OCI-LY1 (cell line): ENCODE data around the gene COLGALT1.
"Not testable (repeated sequence)": the region's sequence is repeated elsewhere in the genome, so short reads cannot be mapped to it uniquely, and the experiment has no call there.

ENCODE experiments used
- H2AFZ ChIP-seq: fragments of 200-600 bp; sonication (generic), shearing (Covaris generic); 2 replicates; pipeline ENCODE4 v1.6.0; 2014; ENCODE audit warnings: antibody characterized with exemption, mild to moderate bottlenecking, low read length
- H3F3A ChIP-seq: fragments of 200-600 bp; sonication (generic), shearing (Covaris generic); 2 replicates; pipeline ENCODE4 v1.6.0; 2014; ENCODE audit warnings: mild to moderate bottlenecking, antibody characterized with exemption, low read length, moderate library complexity; ENCODE audit not compliant: insufficient read depth
- H3K27ac ChIP-seq: fragments of 200-600 bp; sonication (generic); 2 replicates; pipeline ENCODE4 v1.5.1; 2014; ENCODE audit warnings: low read length, mixed run types, mild to moderate bottlenecking, low read depth; ENCODE audit not compliant: poor library complexity, severe bottlenecking
- H3K27me3 ChIP-seq: fragments of 200-600 bp; sonication (generic); 2 replicates; pipeline ENCODE4 v1.6.0; 2014; ENCODE audit warnings: antibody characterized with exemption, mild to moderate bottlenecking, low read length, moderate library complexity; ENCODE audit not compliant: insufficient read depth
- H3K36me3 ChIP-seq: fragments of 200-600 bp; sonication (generic); 2 replicates; pipeline ENCODE4 v1.6.1; 2014; ENCODE audit warnings: mild to moderate bottlenecking, antibody characterized with exemption, low read length, moderate library complexity, mixed read lengths; ENCODE audit not compliant: insufficient read depth
- H3K4me1 ChIP-seq: fragments of 200-600 bp; sonication (generic); 2 replicates; pipeline ENCODE4 v1.5.1; 2014; ENCODE audit warnings: mild to moderate bottlenecking, low read length, moderate library complexity; ENCODE audit not compliant: insufficient read depth, severe bottlenecking
- H3K4me2 ChIP-seq: fragments of 200-600 bp; sonication (generic), shearing (Covaris generic); 2 replicates; pipeline ENCODE4 v1.6.1; 2014; ENCODE audit warnings: low read length
- H3K4me3 ChIP-seq: fragments of 200-600 bp; sonication (generic); 2 replicates; pipeline ENCODE4 v1.5.1; 2014; ENCODE audit warnings: low read length, low read depth, mild to moderate bottlenecking, mixed read lengths; ENCODE audit not compliant: poor library complexity, severe bottlenecking
- H3K79me2 ChIP-seq: fragments of 200-600 bp; shearing (Covaris generic); 2 replicates; pipeline ENCODE4 v1.6.1; 2016; ENCODE audit warnings: mixed run types, low read length, mixed read lengths; ENCODE audit not compliant: insufficient read depth
- H3K9ac ChIP-seq: fragments of 200-600 bp; sonication (generic), shearing (Covaris generic); 2 replicates; pipeline ENCODE4 v1.6.1; 2014; ENCODE audit warnings: mild to moderate bottlenecking, low read length, mixed read lengths
- H3K9me2 ChIP-seq: fragments of 200-600 bp; sonication (generic), shearing (Covaris generic); 2 replicates; pipeline ENCODE4 v1.6.1; 2014; ENCODE audit warnings: low read depth, mild to moderate bottlenecking, low read length, mixed read lengths
- H3K9me3 ChIP-seq: fragments of 200-600 bp; shearing (Covaris generic); 2 replicates; pipeline ENCODE4 v1.6.1; 2014; ENCODE audit warnings: low read length, mixed read lengths
- H4K20me1 ChIP-seq: fragments of 200-600 bp; sonication (generic), shearing (Covaris generic); 2 replicates; pipeline ENCODE4 v1.6.0; 2016; ENCODE audit warnings: mild to moderate bottlenecking, low read length; ENCODE audit not compliant: insufficient read depth
- EZH2 ChIP-seq: fragments of 200-600 bp; sonication (generic), shearing (Covaris generic); IDR thresholded peaks from 2 replicates; pipeline ENCODE4 v1.8.0; 2017; ENCODE audit warnings: borderline replicate concordance, mixed run types, mild to moderate bottlenecking, antibody characterized with exemption, low read length, moderate library complexity, mixed read lengths
- TF ChIP-seq, protein P1 (sequence below): fragments of 200-600 bp; sonication (generic), shearing (Covaris generic); IDR thresholded peaks from 2 replicates; pipeline ENCODE4 v1.5.1; 2017; ENCODE audit warnings: mild to moderate bottlenecking, antibody characterized with exemption, low read length, moderate library complexity, mixed read lengths

COLGALT1 gene

DNA sequence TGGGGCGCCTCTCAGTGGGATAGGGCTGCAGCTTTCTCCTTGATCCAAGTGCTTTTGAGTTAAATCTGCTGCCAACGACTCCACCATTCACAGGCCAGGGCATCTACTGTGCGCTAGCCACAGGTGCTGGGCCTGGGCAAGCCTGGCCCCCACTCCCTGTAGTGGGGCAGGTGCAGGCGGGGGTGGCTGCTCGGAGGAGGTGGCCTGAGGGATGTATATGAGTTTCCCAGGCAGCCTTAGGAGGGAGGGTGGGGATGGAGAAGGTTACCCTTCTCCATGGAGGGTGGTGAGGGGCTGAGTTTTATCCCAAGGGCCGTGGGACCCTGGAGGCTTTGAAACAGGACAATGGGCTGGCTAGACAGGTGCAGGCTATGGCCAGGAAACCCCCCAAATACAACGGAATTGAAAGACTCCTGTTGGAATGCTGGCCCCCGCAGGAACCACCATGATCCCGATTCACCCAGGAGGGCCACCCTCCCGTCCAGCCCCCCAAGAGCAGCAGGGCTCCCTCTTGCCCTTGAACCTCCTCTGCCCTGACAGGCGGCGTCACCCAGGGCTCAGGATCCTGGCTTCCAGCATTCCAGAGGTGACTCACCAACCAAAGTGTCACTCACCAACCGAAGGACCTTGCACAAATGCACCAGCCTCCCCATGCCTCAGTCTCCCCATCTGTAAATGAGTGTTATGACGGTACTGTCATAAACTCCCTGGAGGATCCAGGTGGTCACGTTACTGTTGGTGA, 39.9 kb upstream of the COLGALT1 start:
- H4K20me1 ChIP-seq = no peaks in the 10 kb centered on the region
- no peak overlapping the region for H2AFZ ChIP-seq
- peaks cover 15% of the 10 kb centered on the region for H3K4me1 ChIP-seq
- no peaks in the 10 kb centered on the region for H3K27me3 ChIP-seq
- no peak overlapping the region for H3K4me2 ChIP-seq
- no peak overlapping the region for H3K27ac ChIP-seq
- peaks cover 9% of the 10 kb centered on the region for H3K9me3 ChIP-seq
- TF ChIP-seq, protein P1, sequence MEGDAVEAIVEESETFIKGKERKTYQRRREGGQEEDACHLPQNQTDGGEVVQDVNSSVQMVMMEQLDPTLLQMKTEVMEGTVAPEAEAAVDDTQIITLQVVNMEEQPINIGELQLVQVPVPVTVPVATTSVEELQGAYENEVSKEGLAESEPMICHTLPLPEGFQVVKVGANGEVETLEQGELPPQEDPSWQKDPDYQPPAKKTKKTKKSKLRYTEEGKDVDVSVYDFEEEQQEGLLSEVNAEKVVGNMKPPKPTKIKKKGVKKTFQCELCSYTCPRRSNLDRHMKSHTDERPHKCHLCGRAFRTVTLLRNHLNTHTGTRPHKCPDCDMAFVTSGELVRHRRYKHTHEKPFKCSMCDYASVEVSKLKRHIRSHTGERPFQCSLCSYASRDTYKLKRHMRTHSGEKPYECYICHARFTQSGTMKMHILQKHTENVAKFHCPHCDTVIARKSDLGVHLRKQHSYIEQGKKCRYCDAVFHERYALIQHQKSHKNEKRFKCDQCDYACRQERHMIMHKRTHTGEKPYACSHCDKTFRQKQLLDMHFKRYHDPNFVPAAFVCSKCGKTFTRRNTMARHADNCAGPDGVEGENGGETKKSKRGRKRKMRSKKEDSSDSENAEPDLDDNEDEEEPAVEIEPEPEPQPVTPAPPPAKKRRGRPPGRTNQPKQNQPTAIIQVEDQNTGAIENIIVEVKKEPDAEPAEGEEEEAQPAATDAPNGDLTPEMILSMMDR = no peak
- no peak for TF ChIP-seq EZH2
- H3K4me3 ChIP-seq = no peak overlapping the region
- H3K79me2 ChIP-seq = no peaks in the 10 kb centered on the region
- no peaks in the 10 kb centered on the region for H3F3A ChIP-seq
- H3K36me3 ChIP-seq = peaks cover 33% of the 10 kb centered on the region
- no peak overlapping the region for H3K9ac ChIP-seq
- no peaks in the 10 kb centered on the region for H3K9me2 ChIP-seq

DNA sequence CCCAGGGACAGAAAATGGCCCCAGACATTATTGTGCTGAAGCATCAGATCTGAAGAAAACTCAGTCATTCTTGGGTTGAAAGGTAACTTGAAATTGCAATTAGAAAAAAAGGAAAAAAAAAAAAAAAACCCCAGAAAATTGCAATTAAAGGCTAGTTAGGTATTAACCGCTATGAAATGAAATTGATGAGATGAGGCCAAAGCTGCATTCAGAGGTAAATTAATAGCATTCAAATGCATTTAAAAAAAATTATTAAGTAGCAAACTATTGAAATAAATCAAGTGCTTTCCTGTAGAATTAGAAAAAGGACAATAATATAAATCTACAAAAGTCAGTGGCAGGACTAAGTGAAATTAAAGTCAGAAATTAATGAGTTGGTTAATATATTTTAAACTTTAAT, 37.6 kb upstream of the COLGALT1 start:
- peaks cover 33% of the 10 kb centered on the region for H3K36me3 ChIP-seq
- no peaks in the 10 kb centered on the region for H3K27me3 ChIP-seq
- no peaks in the 10 kb centered on the region for H4K20me1 ChIP-seq
- peaks cover 4% of the 10 kb centered on the region for H3K4me1 ChIP-seq
- H3K4me3 ChIP-seq = no peak overlapping the region
- H3K9ac ChIP-seq = no peak overlapping the region
- H3K9me3 ChIP-seq = peaks cover 9% of the 10 kb centered on the region
- no peak overlapping the region for H2AFZ ChIP-seq
- no peak overlapping the region for H3K4me2 ChIP-seq
- no peak overlapping the region for H3K27ac ChIP-seq
- H3K79me2 ChIP-seq = no peaks in the 10 kb centered on the region
- no peaks in the 10 kb centered on the region for H3F3A ChIP-seq
- TF ChIP-seq EZH2 = no peak
- TF ChIP-seq, protein P1 = no peak
- H3K9me2 ChIP-seq = no peaks in the 10 kb centered on the region

DNA sequence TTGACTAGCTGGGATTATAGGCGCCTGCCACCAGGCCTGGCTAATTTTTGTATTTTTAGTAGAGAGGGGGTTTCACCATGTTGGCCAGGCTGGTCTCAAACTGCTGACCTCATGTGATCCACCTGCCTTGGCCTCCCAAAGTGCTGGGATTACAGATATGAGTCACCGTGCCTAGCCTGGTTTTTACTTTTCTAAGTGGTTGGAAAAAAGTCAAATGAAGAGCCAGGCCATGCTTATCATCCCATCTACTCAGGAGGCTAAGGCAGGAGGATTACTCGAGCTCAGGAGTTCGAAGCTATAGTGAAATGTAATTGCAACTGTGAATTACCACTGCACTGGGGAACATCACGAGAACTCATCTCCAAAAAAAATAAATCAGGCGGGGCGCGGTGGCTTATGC, 36.8 kb upstream of the COLGALT1 start:
- H3K9ac ChIP-seq, H3K9me2 ChIP-seq, H4K20me1 ChIP-seq, H3K4me2 ChIP-seq, H3F3A ChIP-seq, H3K27ac ChIP-seq, H3K79me2 ChIP-seq, H3K4me3 ChIP-seq, H2AFZ ChIP-seq, H3K9me3 ChIP-seq, H3K27me3 ChIP-seq: not testable (repeated sequence)
- Histone ChIP-seq H3K4me1 (peaks cover 11% of the 10 kb centered on the region), H3K36me3 (peaks cover 33% of the 10 kb centered on the region)

DNA sequence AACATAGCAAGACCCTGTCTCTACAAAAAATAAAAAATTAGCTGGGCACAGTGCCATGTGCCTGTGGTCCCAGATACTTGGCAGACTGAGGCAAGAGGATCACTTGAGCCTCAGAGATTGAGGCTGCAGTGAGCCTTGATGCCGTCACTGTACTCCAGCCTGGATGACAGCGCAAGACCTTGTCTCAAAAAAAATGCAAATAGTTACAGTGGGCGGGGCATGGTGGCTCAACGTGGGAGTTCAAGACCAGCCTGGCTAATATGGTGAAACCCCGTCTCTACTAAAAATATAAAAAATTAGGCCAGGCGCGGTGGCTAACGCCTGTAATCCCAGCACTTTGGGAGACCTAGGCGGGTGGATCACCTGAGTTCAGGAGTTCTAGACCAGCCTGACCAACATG, 35.5 kb upstream of the COLGALT1 start:
- Histone ChIP-seq H3K27me3 (no peaks in the 10 kb centered on the region), H3K4me1 (peaks cover 16% of the 10 kb centered on the region), H3F3A (no peaks in the 10 kb centered on the region), H3K9me3 (peaks cover 9% of the 10 kb centered on the region), H3K9ac (no peak overlapping the region), H3K4me3 (no peak overlapping the region), H2AFZ (no peak overlapping the region), H4K20me1 (no peaks in the 10 kb centered on the region), H3K4me2 (no peak overlapping the region), H3K36me3 (peaks cover 33% of the 10 kb centered on the region), H3K27ac (no peak overlapping the region), H3K79me2 (no peaks in the 10 kb centered on the region), H3K9me2 (no peaks in the 10 kb centered on the region)
- TF ChIP-seq, protein P1 = no peak
- TF ChIP-seq EZH2 = no peak
